ENCODE results near the gene ZNF414. TPM values are rescaled to one million over a fixed set of nuclear protein-coding genes. Genes with fewer than 3 reads are reported as not detected.

ZNF414 gene, protein sequence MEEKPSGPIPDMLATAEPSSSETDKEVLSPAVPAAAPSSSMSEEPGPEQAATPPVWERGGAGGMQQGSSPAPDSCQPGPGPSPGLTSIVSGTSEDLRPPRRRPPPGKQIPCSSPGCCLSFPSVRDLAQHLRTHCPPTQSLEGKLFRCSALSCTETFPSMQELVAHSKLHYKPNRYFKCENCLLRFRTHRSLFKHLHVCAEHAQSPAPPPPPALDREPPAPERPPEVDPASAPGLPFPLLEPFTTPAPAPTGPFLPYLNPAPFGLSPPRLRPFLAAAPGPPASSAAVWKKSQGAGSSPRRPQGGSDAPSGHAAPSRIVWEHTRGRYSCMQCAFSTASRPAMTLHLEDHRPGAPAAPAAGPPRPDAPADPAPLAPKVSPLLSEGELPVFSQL
- 2.5 and 4.8 TPM in 2 replicates for total RNA-seq

DNA sequence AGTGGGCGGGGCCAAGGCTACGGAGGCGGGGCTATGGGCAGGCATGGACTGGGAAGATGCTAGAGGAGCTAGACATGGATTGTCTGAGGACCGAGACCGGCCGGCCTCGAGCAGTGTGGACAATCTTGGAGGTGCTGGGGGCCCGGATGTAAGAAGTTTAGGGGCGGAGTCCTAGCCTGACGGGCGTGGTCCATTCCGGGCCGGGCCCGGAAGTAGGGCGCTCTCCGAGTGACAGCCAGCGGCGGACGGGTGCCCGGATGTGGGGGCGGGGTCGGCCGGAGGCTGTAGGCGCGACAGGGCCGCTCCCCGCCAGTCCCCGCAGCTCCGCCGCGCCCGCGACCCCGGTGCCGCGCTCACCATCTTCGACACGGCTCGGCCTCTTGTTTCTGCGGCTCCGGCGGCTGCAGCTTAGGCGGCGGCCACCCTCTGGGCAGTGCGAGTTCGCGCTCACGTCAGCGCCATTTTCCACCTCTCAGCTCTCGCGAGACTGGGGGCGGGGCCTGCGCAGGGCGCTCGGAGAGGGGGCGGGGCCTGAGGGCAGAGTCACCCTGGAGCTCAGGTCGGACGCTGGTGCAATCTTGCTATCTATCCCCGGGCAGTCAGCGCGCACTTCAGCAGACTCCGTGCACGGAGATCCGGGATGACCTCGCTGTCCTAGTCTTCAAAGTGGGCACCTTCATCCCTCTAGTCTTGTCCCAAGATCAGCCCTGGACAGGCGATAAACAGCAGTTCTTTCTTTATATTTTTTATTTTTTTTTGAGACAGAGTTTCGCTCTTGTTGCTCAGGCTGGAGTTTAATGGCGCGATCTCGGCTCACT is at the start of gene ZNF414:
ZNF414 (minus strand) TSS at position 481 of the 818 bp plus-strand sequence; CDS start at position 360, 121 bp downstream.

Other genes with a start within 250 kb of the ZNF414 start
- 21.7 and 32.7 TPM in 2 replicates for gene CD320, start 205.8 kb downstream of the ZNF414 start, total RNA-seq
- gene NDUFA7, start 192.8 kb downstream of the ZNF414 start, total RNA-seq = 14.7 and 16.9 TPM in 2 replicates
- 276 and 664 TPM in 2 replicates for gene RPS28, start 192.7 kb downstream of the ZNF414 start, total RNA-seq
- 0.56 and 0.58 TPM in 2 replicates for gene KANK3, start 170.9 kb downstream of the ZNF414 start, total RNA-seq
- gene ANGPTL4, start 150.0 kb downstream of the ZNF414 start, total RNA-seq = 26.1 and 132 TPM in 2 replicates
- gene RAB11B, start 123.8 kb downstream of the ZNF414 start, total RNA-seq = 29.5 and 34.7 TPM in 2 replicates
- gene MARCHF2, start 100.9 kb downstream of the ZNF414 start, total RNA-seq = 64.0 and 167 TPM in 2 replicates
- 26.5 and 117 TPM in 2 replicates for gene HNRNPM, start 69.2 kb downstream of the ZNF414 start, total RNA-seq
- gene PRAM1, start 11.5 kb downstream of the ZNF414 start, total RNA-seq = not detected in 2 replicates
- gene MYO1F, start 63.3 kb upstream of the ZNF414 start, total RNA-seq = 0.19 and 0.28 TPM in 2 replicates
- 3.5 and 15.8 TPM in 2 replicates for gene ADAMTS10, start 96.5 kb upstream of the ZNF414 start, total RNA-seq
- gene NFILZ, start 116.5 kb upstream of the ZNF414 start, total RNA-seq = not detected in 2 replicates
- not detected in 2 replicates for gene ACTL9, start 184.6 kb upstream of the ZNF414 start, total RNA-seq
- not detected in 2 replicates for gene OR2Z1, start 207.5 kb upstream of the ZNF414 start, total RNA-seq